H1 (cell line): ENCODE data around the gene ISG15. TPM values are rescaled to one million over a fixed set of nuclear protein-coding genes. Genes with fewer than 3 reads are reported as not detected.

Experiments
- BCL11A ChIP-seq, 2 experiments: IDR thresholded peaks; one replicate each; pipeline ENCODE4 v1.6.1; 2011; ENCODE audit warnings: low read depth in 2 of 2, low read length in 2 of 2, mild to moderate bottlenecking in 2 of 2
- EZH2 ChIP-seq: fragments of 200-600 bp; sonication (generic); IDR thresholded peaks from 2 replicates; pipeline ENCODE4 v1.7.1; 2012; ENCODE audit warnings: low read depth, mild to moderate bottlenecking, moderate library complexity, low read length, inconsistent platforms; ENCODE audit not compliant: severe bottlenecking
- GABPA ChIP-seq: IDR thresholded peaks from 2 replicates; pipeline ENCODE4 v1.6.1; 2011; ENCODE audit warnings: mild to moderate bottlenecking, low read length, moderate library complexity, borderline replicate concordance; ENCODE audit not compliant: insufficient read depth
- KDM4A ChIP-seq: IDR thresholded peaks from one replicate; pipeline ENCODE4 v1.7.1; 2012; ENCODE audit warnings: low read depth, mild to moderate bottlenecking, moderate library complexity, low read length, inconsistent platforms; ENCODE audit not compliant: severe bottlenecking
- SRF ChIP-seq: IDR thresholded peaks from 2 replicates; pipeline ENCODE4 v1.6.1; 2011; ENCODE audit warnings: mild to moderate bottlenecking, low read depth, low read length, moderate library complexity
- polyA plus RNA-seq, 7 experiments: library from polyadenylated mRNA; depleted of rRNA in 3 of 7; stranded (reverse) in 5 of 7; unstranded in 2 of 7; fragments of >200 nt in 5 of 7; fragments of 200-250 nt in 2 of 7; gene quantifications; 1 replicate in 5 of 7; 2 replicates in 1 of 7; 4 replicates in 1 of 7; pipeline versions ENCODE4 v1.2.1 to v1.2.3, GENCODE V29; 2011 to 2013; ENCODE audit warnings: missing spikeins in 2 of 7, mixed read lengths in 2 of 7
- total RNA-seq: library from RNA; stranded (reverse); fragmentation: NEBNext Ultra II Directional; extraction: Animal tissue kit (Norgen Biotek cat#: 25700); gene quantifications from 2 replicates; pipeline ENCODE4 v1.2.1, GENCODE V29; 2021
- TF ChIP-seq, protein P1 (sequence below): IDR thresholded peaks from 2 replicates; pipeline ENCODE4 v1.6.1; 2012; ENCODE audit warnings: low read length, inconsistent platforms
- TF ChIP-seq, protein P2 (sequence below), 3 experiments: IDR thresholded peaks; 1 replicate in 2 of 3; 2 replicates in 1 of 3; pipeline versions ENCODE4 v1.5.1 to v1.6.1; 2011; ENCODE audit warnings: low read length in 3 of 3, mild to moderate bottlenecking in 3 of 3, inconsistent platforms in 2 of 3, low read depth in 1 of 3, moderate library complexity in 1 of 3; ENCODE audit not compliant: insufficient read depth in 1 of 3; ENCODE audit errors: control extremely low read depth in 1 of 3

ISG15 gene
- total and polyA plus RNA-seq, 2 of the 8 experiments (the other 6 are each of a cell fraction or from before 2014, with no cell fraction given): 29.3 to 121 TPM

DNA sequence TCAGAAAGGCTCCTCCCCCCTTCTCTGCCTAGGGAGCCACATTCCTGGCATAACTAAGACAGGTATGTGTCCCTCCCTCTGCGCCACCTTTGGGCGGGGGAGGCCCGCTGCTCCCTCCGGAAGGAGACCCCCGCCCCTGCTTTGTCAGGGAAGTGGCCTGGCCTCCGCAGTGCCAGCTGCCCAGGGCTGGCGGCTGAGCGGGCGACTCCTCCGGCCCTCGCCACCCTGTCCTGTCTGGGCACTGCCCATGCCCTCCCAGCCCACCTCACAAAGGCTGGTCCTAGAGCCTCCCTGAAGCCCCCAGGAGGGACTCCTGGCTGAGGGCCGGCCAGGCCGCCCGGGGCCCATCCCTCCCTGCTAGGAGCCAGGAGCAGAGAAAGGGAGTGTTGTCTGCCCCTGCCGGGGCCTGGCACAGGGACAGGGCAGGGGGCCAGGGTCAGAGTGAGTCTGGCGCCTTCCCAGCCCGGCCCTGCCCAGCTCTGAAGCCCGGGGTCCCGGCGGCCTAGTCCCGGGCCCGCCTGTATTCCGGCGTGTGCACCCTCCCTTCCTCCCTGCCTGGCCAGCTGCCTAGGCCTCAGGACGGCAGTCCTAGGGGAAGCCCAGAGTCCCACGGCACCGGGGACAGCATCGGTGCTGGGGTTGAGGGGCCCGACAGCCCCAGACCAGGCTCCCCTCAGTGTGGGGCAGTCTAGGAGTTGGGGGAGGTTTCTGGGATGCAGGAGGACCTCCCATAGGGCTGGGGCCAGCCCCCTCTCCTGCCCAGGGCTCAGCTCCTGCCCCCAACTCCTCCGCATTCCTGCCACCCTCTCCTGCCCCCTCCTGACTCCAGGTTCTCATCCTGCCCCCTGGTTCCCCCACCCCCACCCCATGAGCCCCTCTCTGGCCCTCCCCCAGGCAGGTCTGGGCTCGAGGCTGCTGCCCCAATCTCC lies 11.7 kb downstream of the ISG15 start (continued):
- TF ChIP-seq, protein P1, sequence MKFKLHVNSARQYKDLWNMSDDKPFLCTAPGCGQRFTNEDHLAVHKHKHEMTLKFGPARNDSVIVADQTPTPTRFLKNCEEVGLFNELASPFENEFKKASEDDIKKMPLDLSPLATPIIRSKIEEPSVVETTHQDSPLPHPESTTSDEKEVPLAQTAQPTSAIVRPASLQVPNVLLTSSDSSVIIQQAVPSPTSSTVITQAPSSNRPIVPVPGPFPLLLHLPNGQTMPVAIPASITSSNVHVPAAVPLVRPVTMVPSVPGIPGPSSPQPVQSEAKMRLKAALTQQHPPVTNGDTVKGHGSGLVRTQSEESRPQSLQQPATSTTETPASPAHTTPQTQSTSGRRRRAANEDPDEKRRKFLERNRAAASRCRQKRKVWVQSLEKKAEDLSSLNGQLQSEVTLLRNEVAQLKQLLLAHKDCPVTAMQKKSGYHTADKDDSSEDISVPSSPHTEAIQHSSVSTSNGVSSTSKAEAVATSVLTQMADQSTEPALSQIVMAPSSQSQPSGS: peak; percentile 72; the same call in 1 of the 2 replicates
- TF ChIP-seq BCL11A (IDR thresholded peaks at IDR 0.05; ENCODE audit: low read depth in 2 of 2, low read length in 2 of 2) (no peak), SRF (no peak), KDM4A (no peak), GABPA (0 out of 2 replicates have a peak, but pooled peaks have one; percentile 11), EZH2 (no peak)
- TF ChIP-seq, protein P2, sequence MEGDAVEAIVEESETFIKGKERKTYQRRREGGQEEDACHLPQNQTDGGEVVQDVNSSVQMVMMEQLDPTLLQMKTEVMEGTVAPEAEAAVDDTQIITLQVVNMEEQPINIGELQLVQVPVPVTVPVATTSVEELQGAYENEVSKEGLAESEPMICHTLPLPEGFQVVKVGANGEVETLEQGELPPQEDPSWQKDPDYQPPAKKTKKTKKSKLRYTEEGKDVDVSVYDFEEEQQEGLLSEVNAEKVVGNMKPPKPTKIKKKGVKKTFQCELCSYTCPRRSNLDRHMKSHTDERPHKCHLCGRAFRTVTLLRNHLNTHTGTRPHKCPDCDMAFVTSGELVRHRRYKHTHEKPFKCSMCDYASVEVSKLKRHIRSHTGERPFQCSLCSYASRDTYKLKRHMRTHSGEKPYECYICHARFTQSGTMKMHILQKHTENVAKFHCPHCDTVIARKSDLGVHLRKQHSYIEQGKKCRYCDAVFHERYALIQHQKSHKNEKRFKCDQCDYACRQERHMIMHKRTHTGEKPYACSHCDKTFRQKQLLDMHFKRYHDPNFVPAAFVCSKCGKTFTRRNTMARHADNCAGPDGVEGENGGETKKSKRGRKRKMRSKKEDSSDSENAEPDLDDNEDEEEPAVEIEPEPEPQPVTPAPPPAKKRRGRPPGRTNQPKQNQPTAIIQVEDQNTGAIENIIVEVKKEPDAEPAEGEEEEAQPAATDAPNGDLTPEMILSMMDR (IDR thresholded peaks at IDR 0.05; ENCODE audit: control extremely low read depth in 1 of 3, insufficient read depth in 1 of 3, low read depth in 1 of 3, low read length in 3 of 3): no peak
